SJSA1 (cell line): ENCODE data around the gene XCR1. TPM values are rescaled to one million over a fixed set of nuclear protein-coding genes. Genes with fewer than 3 reads are reported as not detected.
A peak's percentile ranks its signal among the peaks of the same experiment; 100 is the strongest.

ENCODE experiments used
- DNase-seq, 2 experiments: peaks; one replicate each; pipeline ENCODE4 v3.0.0-alpha.2; 2015 to 2020; ENCODE audit warnings: low spot score in 2 of 2, low read depth in 1 of 2
- H3K27ac ChIP-seq: fragments of 250-450 bp; sonication (Bioruptor Pico); 2 replicates; pipeline ENCODE4 v1.5.1; 2020; ENCODE audit warnings: mild to moderate bottlenecking, moderate library complexity
- H3K27me3 ChIP-seq: fragments of 250-450 bp; sonication (Bioruptor Pico); replicated peaks from 2 replicates; pipeline ENCODE4 v1.5.1; 2020; ENCODE audit warnings: mild to moderate bottlenecking, moderate library complexity
- H3K36me3 ChIP-seq: fragments of 250-450 bp; sonication (Bioruptor Pico); 2 replicates; pipeline ENCODE4 v1.5.1; 2020; ENCODE audit warnings: mild to moderate bottlenecking
- H3K4me1 ChIP-seq: fragments of 250-450 bp; sonication (Bioruptor Pico); replicated peaks from 2 replicates; pipeline ENCODE4 v1.6.1; 2021; ENCODE audit warnings: mild to moderate bottlenecking
- H3K4me3 ChIP-seq: fragments of 250-450 bp; sonication (Bioruptor Pico); 2 replicates; pipeline ENCODE4 v1.5.1; 2020; ENCODE audit warnings: mild to moderate bottlenecking
- H3K9me3 ChIP-seq: fragments of 250-450 bp; sonication (Bioruptor Pico); replicated peaks from 2 replicates; pipeline ENCODE4 v1.5.1; 2020; ENCODE audit warnings: mild to moderate bottlenecking
- total RNA-seq: library from RNA; depleted of rRNA; stranded (reverse); fragments of >200 nt; shearing (Covaris generic); gene quantifications from 2 replicates; pipeline ENCODE4 v1.2.3, GENCODE V29; 2014

XCR1 gene
- total RNA-seq, 1 experiment from 2014 or later = not detected

GRCh38 chr3:45990181-45990580, 37.1 kb downstream of the XCR1 start:
- peaks cover 60% of the 10 kb centered on the region for H3K4me1 ChIP-seq
- H3K9me3 ChIP-seq = no peaks in the 10 kb centered on the region
- H3K27me3 ChIP-seq = no peaks in the 10 kb centered on the region
- no peak overlapping the region for H3K27ac ChIP-seq
- no peak for DNase-seq
- no peak overlapping the region for H3K4me3 ChIP-seq
- H3K36me3 ChIP-seq = peaks cover 4% of the 10 kb centered on the region; the same call in 1 of the 2 replicates

GRCh38 chr3:45988804-45989203, 38.5 kb downstream of the XCR1 start:
- Histone ChIP-seq H3K9me3 (no peaks in the 10 kb centered on the region), H3K27ac (peak overlapping the region; percentile 36; the same call in 1 of the 2 replicates), H3K27me3 (no peaks in the 10 kb centered on the region), H3K36me3 (peaks cover 3% of the 10 kb centered on the region; the same call in 1 of the 2 replicates), H3K4me1 (peaks cover 58% of the 10 kb centered on the region), H3K4me3 (no peak overlapping the region)
- peak in 1 of 2 experiments; percentile 66 for DNase-seq

- H3K4me1 ChIP-seq = peaks cover 55% of the 10 kb centered on the region
- DNase-seq = no peak
- no peak overlapping the region for H3K4me3 ChIP-seq
- H3K36me3 ChIP-seq = peaks cover 5% of the 10 kb centered on the region
- H3K9me3 ChIP-seq = no peaks in the 10 kb centered on the region
- H3K27me3 ChIP-seq = no peaks in the 10 kb centered on the region
- peak overlapping the region; percentile 3; the same call in 1 of the 2 replicates for H3K27ac ChIP-seq
Measured at GRCh38 chr3:45988362-45988761, 38.9 kb downstream of the XCR1 start.

- Histone ChIP-seq H3K27ac (peak overlapping the region; percentile 3; the same call in 1 of the 2 replicates), H3K4me3 (no peak overlapping the region), H3K27me3 (no peaks in the 10 kb centered on the region), H3K36me3 (peaks cover 11% of the 10 kb centered on the region), H3K4me1 (peaks cover 50% of the 10 kb centered on the region), H3K9me3 (no peaks in the 10 kb centered on the region)
- DNase-seq = no peak
Measured at GRCh38 chr3:45987368-45988291, 39.7 kb downstream of the XCR1 start.

GRCh38 chr3:45986303-45986982, 40.8 kb downstream of the XCR1 start:
- H3K9me3 ChIP-seq = no peaks in the 10 kb centered on the region
- peak; percentile 69 to 73 for DNase-seq

GRCh38 chr3:45985532-45986302, 41.6 kb downstream of the XCR1 start:
- DNase-seq = no peak
- H3K4me1 ChIP-seq = peaks cover 50% of the 10 kb centered on the region
- no peaks in the 10 kb centered on the region for H3K27me3 ChIP-seq
- peaks cover 20% of the 10 kb centered on the region for H3K36me3 ChIP-seq
- H3K9me3 ChIP-seq = no peaks in the 10 kb centered on the region
- H3K4me3 ChIP-seq = no peak overlapping the region
- peak overlapping the region; percentile 77 for H3K27ac ChIP-seq

More at GRCh38 chr3:45986303-45986982, 40.8 kb downstream of the XCR1 start:
- no peak overlapping the region for H3K4me3 ChIP-seq
- H3K27me3 ChIP-seq = no peaks in the 10 kb centered on the region
- H3K27ac ChIP-seq = peak overlapping the region; percentile 77
- peaks cover 44% of the 10 kb centered on the region for H3K4me1 ChIP-seq
- H3K36me3 ChIP-seq = peaks cover 15% of the 10 kb centered on the region

GRCh38 chr3:45984331-45985312, 42.7 kb downstream of the XCR1 start:
- H3K4me3 ChIP-seq = no peak overlapping the region
- H3K36me3 ChIP-seq = peaks cover 23% of the 10 kb centered on the region
- DNase-seq = no peak
- H3K9me3 ChIP-seq = no peaks in the 10 kb centered on the region
- peaks cover 49% of the 10 kb centered on the region for H3K4me1 ChIP-seq
- H3K27me3 ChIP-seq = no peaks in the 10 kb centered on the region
- no peak overlapping the region for H3K27ac ChIP-seq

- no peak overlapping the region for H3K27ac ChIP-seq
Measured at GRCh38 chr3:45983770-45984169, 43.5 kb downstream of the XCR1 start.

GRCh38 chr3:45981346-45982074, 45.8 kb downstream of the XCR1 start:
- DNase-seq = no peak

More at GRCh38 chr3:45983770-45984169, 43.5 kb downstream of the XCR1 start:
- no peak overlapping the region for H3K4me3 ChIP-seq
- H3K27me3 ChIP-seq = no peaks in the 10 kb centered on the region
- DNase-seq = no peak
- H3K4me1 ChIP-seq = peaks cover 41% of the 10 kb centered on the region
- peaks cover 28% of the 10 kb centered on the region for H3K36me3 ChIP-seq
- H3K9me3 ChIP-seq = no peaks in the 10 kb centered on the region

GRCh38 chr3:45980819-45981218, 46.5 kb downstream of the XCR1 start:
- Histone ChIP-seq H3K27me3 (no peaks in the 10 kb centered on the region), H3K4me3 (no peak overlapping the region), H3K9me3 (no peaks in the 10 kb centered on the region), H3K4me1 (peaks cover 11% of the 10 kb centered on the region), H3K27ac (no peak overlapping the region), H3K36me3 (peaks cover 24% of the 10 kb centered on the region)
- DNase-seq = no peak

More at GRCh38 chr3:45981346-45982074, 45.8 kb downstream of the XCR1 start:
- no peak overlapping the region for H3K4me3 ChIP-seq
- peaks cover 18% of the 10 kb centered on the region for H3K4me1 ChIP-seq
- H3K36me3 ChIP-seq = peaks cover 24% of the 10 kb centered on the region
- H3K27ac ChIP-seq = no peak overlapping the region
- no peaks in the 10 kb centered on the region for H3K9me3 ChIP-seq
- H3K27me3 ChIP-seq = no peaks in the 10 kb centered on the region

- H3K27ac ChIP-seq = no peak overlapping the region
- DNase-seq = no peak
Measured at GRCh38 chr3:45980229-45980813, 47.0 kb downstream of the XCR1 start.

GRCh38 chr3:45979378-45979777, 47.9 kb downstream of the XCR1 start:
- peaks cover 8% of the 10 kb centered on the region for H3K4me1 ChIP-seq
- no peaks in the 10 kb centered on the region for H3K27me3 ChIP-seq
- no peaks in the 10 kb centered on the region for H3K9me3 ChIP-seq
- no peak for DNase-seq
- no peak overlapping the region for H3K27ac ChIP-seq
- H3K36me3 ChIP-seq = peaks cover 24% of the 10 kb centered on the region
- no peak overlapping the region for H3K4me3 ChIP-seq

More at GRCh38 chr3:45980229-45980813, 47.0 kb downstream of the XCR1 start:
- Histone ChIP-seq H3K27me3 (no peaks in the 10 kb centered on the region), H3K4me1 (peaks cover 8% of the 10 kb centered on the region), H3K9me3 (no peaks in the 10 kb centered on the region), H3K36me3 (peaks cover 24% of the 10 kb centered on the region), H3K4me3 (no peak overlapping the region)
